ENCODE data around the gene TMEM51.

TMEM51 gene

DNA sequence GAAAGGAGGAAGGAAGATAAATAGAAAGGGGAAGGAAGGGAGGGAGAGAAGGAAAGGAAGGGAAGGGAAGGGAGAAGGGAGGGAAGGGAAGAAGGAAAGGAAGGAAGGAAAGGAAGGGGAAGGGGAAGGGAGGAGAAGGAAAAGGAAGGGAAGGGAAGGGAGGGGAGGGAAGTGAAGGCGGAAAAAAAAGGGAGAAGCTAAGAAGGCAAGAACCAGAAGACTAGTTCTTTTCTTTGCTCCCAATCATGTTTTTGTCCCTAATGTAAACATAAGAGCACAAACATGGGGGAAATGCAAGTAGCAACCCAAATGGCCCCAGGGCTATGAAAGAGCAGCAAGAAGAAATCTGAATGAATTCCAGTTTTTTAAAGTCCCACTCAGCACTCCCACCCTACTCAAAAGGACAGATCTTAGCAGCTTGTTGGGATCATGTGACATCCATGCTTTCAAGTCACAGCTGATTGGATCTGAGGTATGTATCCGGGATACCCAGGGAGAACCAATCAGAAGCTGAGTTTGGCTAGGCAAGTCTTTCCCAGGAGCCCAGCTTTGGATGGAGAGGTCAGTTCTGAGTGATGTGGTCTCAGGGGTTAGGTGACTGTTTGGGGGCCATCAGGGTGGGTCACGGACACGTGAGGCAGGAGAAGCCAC lies 69.2 kb downstream of the TMEM51 start:
- DNase-seq: no peak

DNA sequence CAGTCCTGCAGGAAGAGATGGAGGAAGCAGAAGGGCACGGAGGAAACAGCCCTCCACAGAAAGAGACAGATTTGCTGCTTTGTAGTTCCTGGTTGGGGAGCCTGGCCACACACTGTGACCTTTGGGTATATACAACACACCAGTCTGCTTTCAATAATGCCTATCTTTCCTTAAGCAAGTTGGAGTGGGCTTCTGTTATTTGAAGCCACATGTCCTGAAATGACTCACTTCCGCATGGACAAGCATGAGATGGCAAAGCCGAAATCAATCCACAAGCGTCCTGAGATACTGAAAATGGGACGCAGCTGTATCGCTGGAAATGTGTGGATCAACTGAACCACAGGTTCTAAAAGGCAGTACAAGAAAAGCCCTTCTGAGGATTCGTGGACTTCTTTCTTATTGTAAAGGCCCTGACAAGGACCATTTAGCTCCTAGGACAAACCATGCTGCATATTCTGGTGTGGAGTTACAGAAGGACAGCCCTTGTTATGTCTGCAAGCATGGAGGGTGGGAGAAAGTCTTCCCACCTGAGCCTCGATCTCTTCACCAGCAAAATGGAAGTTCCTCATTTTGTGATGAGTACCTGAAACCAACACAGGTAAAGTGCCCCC lies 70.8 kb downstream of the TMEM51 start:
- no peak for DNase-seq

DNA sequence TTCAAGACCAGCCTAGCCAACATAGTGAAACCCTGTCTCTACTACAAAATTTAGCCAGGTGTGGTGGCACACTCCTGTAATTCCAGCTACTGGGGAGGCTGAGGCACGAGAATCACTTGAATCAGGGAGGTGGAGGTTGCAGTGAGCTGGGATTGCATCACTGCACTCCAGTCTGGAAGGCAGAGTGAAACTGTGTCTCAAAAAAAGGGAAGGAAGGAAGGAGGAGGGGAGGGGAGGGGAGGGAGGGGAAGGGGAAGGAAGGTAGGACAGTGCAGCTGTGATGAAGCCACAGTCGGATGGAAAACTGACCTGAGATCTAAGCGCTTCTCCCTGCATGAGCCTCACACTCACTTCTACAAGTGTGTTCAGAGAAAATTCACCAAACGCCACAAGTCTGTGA lies 71.4 kb downstream of the TMEM51 start:
- no peak for DNase-seq

DNA sequence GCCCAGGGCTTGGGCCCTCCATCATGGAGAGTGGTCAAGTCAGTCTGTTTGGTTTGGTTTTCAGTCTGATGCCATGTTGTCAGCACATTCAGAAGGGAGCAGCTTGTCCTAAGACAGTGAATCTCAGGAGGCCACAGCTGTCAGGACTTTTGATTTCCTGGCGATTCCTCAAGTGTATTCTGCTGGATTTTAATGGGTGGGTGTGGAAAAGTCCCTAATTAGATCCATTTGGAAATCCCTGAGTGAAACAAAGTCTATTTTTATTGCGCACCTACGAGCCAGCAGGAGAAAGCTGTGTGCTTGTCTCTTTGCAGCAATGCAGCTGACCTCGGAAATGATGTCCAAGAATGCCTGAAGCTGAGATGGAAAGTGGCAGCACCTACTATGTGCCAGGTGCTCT lies 71.9 kb downstream of the TMEM51 start:
- no peak for DNase-seq

DNA sequence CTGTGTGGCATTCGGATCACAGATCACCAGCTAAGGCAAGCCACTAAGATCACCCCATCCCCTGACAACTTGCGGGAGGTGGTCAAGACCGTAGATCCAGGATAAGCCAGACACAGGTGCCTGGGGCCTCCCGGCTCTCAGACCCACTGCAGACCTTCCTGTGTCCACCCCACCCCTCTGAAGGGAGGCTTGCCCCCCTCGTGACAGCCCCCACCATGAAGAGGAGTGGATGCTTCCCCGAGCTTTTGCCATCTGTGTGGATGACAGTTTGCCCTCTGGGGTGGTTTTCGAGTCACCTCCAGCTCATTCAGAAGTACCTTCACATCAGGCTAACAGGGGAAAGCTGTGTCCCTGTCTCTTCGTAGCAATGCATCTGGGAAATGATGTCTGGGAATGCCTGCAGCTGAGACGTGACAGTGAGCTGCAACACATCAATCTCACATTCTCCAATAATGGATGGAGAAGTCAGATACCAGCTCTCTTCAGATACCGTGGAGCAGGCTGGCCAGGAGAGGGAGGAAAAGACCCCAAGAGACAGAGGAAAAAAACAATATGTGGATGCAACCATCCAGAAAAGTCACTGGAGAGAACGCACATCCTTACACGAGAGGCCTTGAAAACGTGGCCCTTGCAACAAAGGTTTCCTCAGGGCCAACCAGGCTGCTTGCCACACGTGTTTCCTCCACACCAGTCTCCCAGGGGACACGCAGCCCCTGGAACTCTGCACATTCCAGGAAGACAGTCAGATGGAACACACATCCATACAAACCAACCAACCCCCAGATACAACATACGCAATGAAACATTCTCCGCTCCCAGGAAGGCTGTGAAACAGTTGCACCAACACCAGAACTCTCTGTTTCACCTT lies 73.1 kb downstream of the TMEM51 start:
- no peak for DNase-seq

DNA sequence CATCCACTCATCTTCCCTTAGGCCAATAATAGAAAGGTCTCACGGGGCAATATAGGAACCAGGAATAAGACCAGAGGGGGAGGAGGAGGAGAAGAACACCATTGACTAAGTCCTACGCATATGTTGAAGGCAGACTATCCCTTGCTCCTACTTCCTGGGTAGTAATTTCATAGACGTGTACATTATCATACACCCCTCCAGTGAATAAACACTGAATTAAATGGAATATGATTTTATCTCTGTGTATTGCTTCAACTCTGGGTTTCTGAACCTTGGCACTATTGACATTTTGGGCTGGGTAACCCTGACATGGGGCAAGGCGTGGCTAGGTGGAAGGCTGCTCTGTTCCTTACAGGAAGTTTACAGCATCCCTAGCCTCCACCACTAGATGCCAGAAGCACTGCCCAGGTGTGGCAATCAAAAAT lies 76.2 kb downstream of the TMEM51 start:
- no peak for DNase-seq

DNA sequence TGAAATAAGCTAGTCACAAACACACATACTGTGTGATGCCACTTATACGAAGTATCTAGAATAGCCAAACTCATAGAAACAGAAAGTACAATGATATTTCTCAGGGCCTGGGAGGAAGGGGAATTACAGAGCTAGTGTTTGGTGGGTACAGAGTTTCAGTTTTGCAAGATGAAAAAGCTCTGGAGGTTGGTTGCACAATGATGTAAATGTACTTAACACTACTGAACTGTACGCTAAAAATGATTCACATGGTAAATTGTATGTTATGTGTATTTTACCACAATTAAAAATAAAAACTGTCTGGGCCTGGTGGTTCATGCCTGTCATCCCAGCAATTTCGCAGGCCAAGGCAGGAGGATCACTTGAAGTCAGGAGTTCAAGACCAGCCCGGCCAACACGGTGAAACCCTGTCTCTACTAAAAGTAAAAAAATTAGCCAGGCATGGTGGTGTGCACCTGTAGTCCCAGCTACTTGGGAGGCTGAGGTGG lies 78.2 kb downstream of the TMEM51 start:
- DNase-seq: no peak

DNA sequence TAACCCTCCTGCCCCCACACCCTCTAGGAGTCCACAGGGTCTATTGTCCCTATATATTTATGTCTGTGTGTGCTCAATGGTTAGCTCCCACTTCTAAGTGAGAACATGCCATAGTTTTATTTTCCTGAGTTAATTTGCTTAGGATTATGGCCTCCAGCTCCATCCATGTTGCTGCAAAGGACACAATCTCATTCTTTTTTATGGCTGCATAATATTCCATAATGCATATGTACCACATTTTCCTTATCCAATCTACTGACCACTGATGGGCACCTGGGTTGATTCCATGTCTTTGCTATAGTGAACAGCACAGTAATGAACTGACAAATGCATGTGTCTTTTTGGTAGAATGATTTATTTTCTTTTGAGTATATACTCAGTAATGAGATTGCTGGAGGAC lies 80.1 kb downstream of the TMEM51 start:
- no peak for DNase-seq

DNA sequence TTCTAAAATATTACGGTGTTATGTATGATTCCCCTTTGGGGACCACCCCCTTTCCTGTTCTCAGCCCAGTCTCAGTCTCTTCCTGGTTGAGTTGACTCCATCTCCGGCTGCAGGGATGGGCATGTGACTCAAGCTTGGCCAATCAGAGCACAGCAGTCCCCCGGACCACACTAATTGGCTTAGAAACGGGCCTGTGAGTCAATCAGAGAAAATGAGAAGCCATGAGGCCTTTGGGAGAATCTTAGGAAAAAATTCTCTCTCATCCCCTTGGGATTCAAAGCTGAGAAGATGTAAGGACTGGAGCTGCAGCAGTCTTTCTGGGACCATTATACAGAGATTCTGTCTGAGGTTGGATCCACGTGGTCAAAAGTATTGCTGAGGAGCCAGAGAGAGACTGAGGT lies 82.8 kb downstream of the TMEM51 start:
- DNase-seq: no peak

DNA sequence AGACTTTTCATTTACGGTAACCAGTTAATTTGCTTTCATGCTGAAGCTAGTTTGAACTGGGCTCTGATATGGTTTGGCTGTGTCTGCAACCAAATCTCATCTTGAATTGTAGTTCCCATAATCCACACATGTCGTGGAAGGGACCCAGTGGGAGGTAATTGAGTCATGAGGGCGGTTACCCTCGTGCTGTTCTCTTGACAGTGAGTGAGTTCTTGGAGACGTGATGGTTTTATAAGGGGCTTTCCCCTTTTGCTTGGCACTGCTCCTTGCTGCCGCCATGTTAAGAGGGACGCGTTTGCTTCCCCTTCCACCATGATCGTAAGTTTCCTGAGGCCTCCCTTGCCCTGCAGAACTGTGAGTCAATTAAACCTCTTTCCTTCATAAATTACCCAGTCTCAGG lies 83.2 kb downstream of the TMEM51 start:
- DNase-seq: no peak

DNA sequence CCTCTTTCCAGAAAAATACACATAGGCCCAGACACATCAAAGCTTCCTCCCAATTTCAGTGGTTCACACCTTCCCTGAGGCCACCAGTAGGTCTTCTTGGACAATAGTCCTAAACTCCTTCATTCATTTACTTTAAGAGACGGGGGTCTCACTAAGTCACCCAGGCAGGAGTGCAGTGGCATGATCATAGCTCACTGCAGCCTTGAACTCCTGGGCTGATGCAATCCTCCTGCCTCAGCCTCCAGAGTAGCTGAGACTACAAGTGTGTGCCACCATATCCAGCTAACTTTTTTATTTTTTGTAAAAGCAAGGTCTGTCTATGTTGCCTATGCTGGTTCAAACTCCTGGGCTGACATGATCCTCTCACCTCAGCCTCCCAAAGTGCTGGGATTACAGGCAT lies 85.2 kb downstream of the TMEM51 start:
- DNase-seq: no peak

DNA sequence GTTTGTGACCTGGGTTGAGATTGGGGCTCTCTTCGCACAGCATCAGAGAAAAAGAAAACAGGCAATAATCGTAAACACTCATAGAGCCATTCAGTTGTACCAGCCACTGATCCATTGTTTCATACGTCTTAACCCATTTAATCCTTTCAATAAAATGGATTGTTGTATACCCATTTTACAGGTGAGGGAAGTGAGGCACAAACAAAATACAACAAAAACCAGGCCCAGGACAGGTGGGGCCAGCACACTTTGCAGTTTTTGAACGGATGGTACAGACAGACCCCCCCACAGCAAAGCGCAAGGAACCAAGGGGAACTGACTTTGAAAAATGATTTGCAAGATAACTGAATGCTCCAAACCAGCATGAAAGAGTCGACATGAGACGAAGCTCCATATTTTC lies 89.2 kb downstream of the TMEM51 start:
- DNase-seq: no peak

DNA sequence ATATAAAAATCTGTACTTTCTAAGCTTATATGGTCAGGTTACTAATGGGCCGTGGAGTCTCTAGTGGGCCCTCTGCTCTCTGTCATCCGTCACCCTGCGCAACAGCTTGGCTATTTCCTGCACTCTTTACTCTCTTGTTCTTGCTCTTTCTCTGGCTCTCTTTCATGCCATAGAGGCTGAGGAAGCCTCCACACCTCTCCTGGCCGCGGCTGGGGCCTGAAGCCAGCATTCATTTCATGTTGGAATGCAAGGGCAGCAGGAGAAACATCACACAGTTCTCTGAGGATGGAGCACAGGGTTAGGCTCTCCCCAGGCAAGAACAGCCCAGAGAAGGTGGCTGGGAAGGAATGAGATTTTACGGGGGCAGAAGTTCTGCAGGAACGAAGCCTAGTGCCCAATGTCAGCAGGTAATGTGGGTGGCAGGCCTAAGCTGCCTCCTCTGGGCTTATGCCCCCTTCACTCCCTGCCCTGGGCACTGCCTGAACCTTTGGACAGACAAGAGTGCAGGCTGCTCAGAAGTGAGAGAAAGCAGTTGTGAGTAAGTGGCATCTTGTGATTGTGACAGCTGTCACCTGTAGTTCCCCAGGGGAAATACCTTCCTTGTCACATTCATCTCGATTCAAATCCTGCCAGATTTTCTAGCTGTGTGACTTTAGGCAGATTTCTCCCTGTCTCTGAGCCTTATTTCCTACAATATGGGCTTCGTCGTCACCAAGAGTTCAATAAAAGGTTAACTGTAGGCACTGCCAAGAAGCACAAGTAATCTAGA lies 89.9 kb downstream of the TMEM51 start:
- no peak for DNase-seq

DNA sequence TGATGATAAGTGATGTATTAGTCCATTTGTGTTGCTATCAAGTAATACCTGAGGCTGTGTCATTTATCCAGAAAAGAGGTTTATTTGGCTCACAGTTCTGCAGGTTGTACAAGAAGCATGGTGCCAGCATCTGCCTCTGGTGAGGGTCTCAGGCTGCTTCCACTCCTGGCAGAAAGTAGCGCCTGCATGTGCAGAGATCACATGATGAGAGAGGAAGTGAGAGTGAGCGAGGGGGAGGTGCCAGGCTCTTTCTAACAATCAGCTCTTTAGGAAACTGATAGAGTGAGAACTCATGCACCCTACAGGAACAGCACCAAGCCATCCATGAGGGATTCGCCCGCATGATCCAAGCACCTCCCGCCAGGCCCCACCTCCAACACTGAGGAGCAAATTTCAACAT lies 91.3 kb downstream of the TMEM51 start:
- no peak for DNase-seq

DNA sequence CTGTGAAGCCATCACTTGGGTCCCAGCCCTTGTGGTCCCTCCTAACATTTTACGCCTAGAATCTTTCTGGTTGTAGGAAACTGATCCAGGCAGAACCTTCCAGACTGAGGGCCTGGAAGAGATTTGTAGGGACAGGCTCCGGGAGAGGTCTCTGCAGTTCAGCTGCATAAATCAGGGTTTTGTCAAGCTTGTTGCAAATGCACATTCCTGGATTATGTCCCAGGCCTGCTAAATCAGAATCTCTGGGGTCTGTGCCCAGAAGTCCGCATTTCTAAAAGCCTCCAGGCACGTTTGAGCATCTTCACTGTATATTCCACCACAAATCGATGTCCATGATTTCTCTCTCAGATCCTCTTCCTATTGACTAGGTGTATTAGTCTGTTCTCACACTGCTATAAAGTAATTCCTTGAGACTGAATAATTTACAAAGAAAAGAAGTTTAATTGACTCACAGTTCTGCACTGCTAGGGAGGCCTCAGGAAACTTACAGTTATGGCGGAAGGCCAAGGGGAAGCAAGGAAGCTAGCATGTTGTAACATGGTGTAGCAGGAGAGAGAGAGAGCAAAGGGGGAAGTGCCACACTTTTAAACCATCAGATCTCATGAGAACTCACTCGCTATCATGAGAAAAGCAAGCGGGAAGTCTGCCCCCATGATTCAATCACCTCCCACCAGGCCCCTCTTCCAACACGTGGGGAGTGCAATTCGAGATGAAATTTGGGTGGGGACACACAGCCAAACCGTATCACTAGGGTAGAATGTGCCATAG lies 92.2 kb downstream of the TMEM51 start:
- DNase-seq: no peak

DNA sequence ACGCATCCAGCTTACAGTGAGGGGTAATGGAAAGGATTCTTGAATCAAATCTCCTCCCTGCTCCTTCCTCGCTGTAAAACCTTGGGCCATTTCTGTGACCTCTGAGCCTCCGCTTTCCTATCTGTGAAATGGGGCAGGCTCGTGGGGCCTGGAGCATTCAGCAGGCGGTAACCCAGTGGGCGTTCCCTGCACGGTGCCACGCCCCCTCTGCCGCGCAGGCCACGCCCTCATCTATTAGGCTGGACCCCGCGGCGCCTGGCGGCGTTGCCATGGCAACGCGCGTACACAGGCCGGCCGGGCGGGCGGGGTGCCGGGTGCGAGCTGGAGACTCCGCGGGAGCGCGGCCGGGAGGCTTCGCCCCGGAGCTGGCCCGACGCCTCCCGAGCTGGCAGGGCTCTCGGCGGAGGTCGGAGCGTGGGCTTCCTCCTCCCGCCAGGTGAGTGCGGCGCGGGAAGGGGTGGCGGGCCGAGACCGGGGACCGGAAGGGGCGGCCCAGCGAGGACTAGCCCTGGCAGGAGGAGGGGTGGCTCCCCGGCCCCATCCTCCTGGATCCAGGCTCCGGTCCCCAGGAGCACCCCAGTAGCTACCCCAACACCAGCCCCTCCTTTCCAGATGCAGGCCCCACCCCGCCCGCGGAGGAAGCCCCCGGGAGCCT lies 93.5 kb downstream of the TMEM51 start, which contains the start of gene FHAD1:
FHAD1 (plus strand) TSS at position 264 of the 655 bp plus-strand sequence. CDS start 4,562 bp downstream, outside the sequence.
- no peak for DNase-seq

DNA sequence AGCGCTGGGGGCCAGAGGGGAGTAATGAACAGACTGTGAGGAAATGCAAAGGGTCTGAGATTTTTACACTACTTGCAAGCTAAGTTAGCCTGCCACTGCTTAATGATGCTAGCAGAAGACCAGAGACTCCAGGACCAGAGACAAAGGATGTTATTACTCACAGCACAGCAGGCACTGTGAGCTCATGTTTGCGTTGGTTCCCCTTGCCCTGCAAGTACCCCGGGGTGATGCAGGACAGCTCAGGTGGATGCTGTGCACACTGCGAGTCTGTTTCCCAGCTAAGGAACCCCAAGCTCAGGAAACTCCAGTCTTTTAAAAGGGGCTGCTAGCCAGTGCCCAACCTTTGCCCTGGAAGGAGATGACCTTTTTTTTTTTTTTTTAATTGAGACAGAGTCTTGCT lies 94.7 kb downstream of the TMEM51 start:
- DNase-seq: no peak

DNA sequence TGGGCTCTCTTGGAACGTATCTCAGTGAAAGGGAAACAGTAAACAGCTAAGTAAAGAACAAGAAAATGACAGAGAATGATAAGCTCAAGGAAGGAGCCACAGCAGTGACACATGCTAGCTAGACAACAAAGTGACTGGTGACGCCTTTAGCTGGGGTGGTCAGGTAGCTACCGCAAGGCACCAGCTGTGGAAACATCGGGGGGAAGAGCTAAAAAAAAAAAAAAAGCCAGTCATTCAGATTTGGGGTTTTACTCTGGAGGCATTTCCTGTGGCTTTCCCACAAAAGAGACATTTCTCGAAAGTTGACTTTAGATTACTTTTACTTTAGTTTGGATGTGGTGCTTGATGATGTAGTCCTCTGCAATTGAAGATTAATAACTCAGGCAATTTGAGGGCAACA lies 95.5 kb downstream of the TMEM51 start:
- DNase-seq: no peak

DNA sequence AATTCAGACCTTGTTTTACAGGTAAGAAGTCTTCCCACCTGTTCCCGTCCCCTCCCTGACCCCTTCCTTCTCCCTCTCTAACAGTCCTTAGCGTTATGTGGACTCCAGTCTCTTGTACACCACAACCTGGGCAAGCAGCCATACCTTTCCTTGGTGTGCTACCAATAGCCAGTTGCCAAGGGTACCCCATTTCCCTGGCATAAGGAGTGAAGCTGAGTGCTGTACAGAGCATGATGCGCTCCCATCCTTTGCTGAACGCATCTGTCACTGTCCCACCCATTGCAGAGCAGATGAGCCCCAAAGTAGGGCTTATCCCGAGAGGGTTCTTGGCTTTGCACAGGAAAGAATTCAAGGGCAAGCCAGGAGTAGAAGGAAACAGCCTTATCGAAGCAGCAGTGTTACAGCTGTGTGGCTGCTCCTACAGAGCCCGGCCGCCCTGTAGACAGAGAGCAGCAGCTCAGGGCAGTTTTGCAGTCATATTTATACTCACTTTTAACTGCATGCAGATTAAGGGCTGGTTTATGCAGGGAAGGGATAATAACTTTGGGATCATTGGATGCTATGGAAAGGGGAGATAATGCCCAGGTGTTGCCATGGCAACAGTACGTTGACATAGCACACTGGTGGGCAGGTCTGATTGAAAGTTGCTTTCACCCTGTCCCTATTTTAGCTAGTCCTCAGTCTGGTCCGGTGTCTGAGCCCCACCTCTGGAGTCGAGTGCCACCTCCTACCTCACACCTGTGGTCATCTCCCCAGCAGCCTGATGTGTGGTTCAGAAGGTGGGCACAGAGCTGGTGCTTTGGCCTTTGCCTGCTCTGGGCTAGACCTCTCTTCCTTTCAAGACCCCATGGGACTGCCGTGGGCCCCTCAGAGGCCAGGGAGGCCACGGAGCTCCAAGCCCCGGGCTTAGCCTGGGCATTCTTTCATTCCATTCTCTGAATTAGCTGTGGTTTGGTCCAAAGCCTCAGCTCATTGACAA lies 98.6 kb downstream of the TMEM51 start:
- DNase-seq: no peak

DNA sequence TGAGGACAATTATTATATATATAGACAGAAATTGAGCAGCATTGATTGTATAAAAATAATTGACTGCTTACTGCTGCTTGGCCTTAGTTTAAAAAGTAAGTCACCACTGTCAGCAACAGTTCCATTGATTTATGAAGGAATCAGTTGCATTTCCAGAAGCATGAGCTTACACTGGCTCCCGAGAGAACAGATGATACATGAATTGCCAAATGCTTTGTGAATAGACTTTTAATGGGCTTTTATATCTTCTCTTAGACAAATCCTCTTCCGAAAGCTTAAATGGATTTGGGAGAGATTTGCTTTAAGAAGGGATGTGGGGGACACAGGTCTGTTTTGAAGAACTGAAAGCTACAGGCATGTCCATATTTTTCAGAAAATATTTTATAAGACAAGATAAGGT lies 101.0 kb downstream of the TMEM51 start:
- no peak for DNase-seq

Data from KG1 (cell line).